GM18951 (cell line): ENCODE data around the gene DPP8.

ENCODE experiments used
- POLR2A ChIP-seq: IDR thresholded peaks from 4 replicates; pipeline ENCODE4 v1.6.1; 2011; ENCODE audit warnings: mild to moderate bottlenecking; ENCODE audit not compliant: insufficient read length, insufficient read depth; ENCODE audit errors: extremely low read depth
- in situ Hi-C: fragments of 300-500 bp; cut with MboI; formaldehyde crosslinking; loops from one replicate; pipeline ENCODE4 v1.12.0; 2022; ENCODE audit warnings: low sequenced_read_pairs, mixed read lengths, inconsistent platforms; ENCODE audit not compliant: unreplicated experiment

DPP8 gene

GRCh38 chr15:65426216-65426853, 91.2 kb downstream of the DPP8 start:
- in situ Hi-C loops: no loop called here
- no peak for TF ChIP-seq POLR2A

- no peak for TF ChIP-seq POLR2A
- in situ Hi-C loops: no loop called here
Measured at GRCh38 chr15:65424683-65425082, 92.8 kb downstream of the DPP8 start.

- TF ChIP-seq POLR2A: no peak
- in situ Hi-C loops: no loop called here
Measured at GRCh38 chr15:65423976-65424679, 93.4 kb downstream of the DPP8 start.

- TF ChIP-seq POLR2A: no peak
- in situ Hi-C loops: no loop called here
Measured at GRCh38 chr15:65423150-65423975, 94.1 kb downstream of the DPP8 start.

- in situ Hi-C loops: no loop called here
- no peak for TF ChIP-seq POLR2A
Measured at GRCh38 chr15:65421360-65422215, 95.9 kb downstream of the DPP8 start.

- in situ Hi-C loops: no loop called here
- TF ChIP-seq POLR2A: no peak
Measured at GRCh38 chr15:65420975-65421359, 96.5 kb downstream of the DPP8 start.

GRCh38 chr15:65418596-65418995, 98.9 kb downstream of the DPP8 start:
- TF ChIP-seq POLR2A: no peak
- in situ Hi-C loops: no loop called here

GRCh38 chr15:65416845-65417416, 100.6 kb downstream of the DPP8 start:
- TF ChIP-seq POLR2A: no peak
- in situ Hi-C loops: no loop called here

- no peak for TF ChIP-seq POLR2A
- in situ Hi-C loops: no loop called here
Measured at GRCh38 chr15:65414841-65415621, 102.5 kb downstream of the DPP8 start.

- in situ Hi-C loops: no loop called here
- no peak for TF ChIP-seq POLR2A
Measured at GRCh38 chr15:65413760-65414144, 103.7 kb downstream of the DPP8 start.

GRCh38 chr15:65413051-65413759, 104.3 kb downstream of the DPP8 start:
- in situ Hi-C loops: no loop called here
- TF ChIP-seq POLR2A: no peak
